ENCODE data around the gene HLA-G. TPM values are rescaled to one million over a fixed set of nuclear protein-coding genes. Genes with fewer than 3 reads are reported as not detected.
A peak's percentile ranks its signal among the peaks of the same experiment; 100 is the strongest.

HLA-G gene
- total RNA-seq, 1 experiment from 2014 or later = 0.45 TPM

DNA sequence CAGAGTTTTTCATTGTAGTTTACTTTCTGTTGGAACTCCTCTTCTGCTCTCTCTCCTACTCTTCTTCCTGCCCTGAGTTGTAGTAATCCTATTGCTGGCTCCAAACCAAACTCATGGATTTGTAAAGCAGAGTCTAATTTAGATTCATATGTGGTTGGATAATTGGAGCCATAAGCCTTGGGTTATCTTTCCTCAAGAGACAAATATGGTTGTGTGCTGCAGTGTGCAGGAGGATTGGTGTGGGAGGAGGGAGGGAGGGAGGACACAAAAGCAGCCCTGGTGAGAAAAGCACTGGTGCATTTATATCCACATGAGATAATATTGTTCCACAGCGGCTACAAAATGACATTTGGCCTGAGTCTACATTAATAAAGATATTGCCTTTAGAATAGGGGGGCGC, 4.2 kb downstream of the HLA-G start:
- no peak for DNase-seq
- no peaks in the 10 kb centered on the region for H3K4me1 Mint-ChIP-seq (ENCODE audit: low read depth, unreplicated experiment)
- CTCF ChIA-PET = interaction anchor here (1.5 kb wide), 1 partner anchor 94 kb away, joined by 3 read pairs; no protein-coding TSS in a partner anchor
- intact Hi-C loops (cut with micrococcal nuclease; ENCODE audit: unreplicated experiment) = no loop called here
- peaks cover 55% of the 10 kb centered on the region for H3K27me3 Mint-ChIP-seq (ENCODE audit: unreplicated experiment)
- no peaks in the 10 kb centered on the region for H3K36me3 Mint-ChIP-seq (ENCODE audit: insufficient read depth, unreplicated experiment)
- no peak overlapping the region for H3K4me3 Mint-ChIP-seq (ENCODE audit: low read depth, unreplicated experiment)
- H3K27ac Mint-ChIP-seq (ENCODE audit: unreplicated experiment) = no peak overlapping the region
- H3K9me3 Mint-ChIP-seq (ENCODE audit: low read depth, unreplicated experiment) = no peaks in the 10 kb centered on the region
- BruUV-seq (replicated peaks) = no TSS peak
- TF ChIP-seq, protein P1, sequence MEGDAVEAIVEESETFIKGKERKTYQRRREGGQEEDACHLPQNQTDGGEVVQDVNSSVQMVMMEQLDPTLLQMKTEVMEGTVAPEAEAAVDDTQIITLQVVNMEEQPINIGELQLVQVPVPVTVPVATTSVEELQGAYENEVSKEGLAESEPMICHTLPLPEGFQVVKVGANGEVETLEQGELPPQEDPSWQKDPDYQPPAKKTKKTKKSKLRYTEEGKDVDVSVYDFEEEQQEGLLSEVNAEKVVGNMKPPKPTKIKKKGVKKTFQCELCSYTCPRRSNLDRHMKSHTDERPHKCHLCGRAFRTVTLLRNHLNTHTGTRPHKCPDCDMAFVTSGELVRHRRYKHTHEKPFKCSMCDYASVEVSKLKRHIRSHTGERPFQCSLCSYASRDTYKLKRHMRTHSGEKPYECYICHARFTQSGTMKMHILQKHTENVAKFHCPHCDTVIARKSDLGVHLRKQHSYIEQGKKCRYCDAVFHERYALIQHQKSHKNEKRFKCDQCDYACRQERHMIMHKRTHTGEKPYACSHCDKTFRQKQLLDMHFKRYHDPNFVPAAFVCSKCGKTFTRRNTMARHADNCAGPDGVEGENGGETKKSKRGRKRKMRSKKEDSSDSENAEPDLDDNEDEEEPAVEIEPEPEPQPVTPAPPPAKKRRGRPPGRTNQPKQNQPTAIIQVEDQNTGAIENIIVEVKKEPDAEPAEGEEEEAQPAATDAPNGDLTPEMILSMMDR (IDR thresholded peaks at IDR 0.05; ENCODE audit: unreplicated experiment) = no peak

DNA sequence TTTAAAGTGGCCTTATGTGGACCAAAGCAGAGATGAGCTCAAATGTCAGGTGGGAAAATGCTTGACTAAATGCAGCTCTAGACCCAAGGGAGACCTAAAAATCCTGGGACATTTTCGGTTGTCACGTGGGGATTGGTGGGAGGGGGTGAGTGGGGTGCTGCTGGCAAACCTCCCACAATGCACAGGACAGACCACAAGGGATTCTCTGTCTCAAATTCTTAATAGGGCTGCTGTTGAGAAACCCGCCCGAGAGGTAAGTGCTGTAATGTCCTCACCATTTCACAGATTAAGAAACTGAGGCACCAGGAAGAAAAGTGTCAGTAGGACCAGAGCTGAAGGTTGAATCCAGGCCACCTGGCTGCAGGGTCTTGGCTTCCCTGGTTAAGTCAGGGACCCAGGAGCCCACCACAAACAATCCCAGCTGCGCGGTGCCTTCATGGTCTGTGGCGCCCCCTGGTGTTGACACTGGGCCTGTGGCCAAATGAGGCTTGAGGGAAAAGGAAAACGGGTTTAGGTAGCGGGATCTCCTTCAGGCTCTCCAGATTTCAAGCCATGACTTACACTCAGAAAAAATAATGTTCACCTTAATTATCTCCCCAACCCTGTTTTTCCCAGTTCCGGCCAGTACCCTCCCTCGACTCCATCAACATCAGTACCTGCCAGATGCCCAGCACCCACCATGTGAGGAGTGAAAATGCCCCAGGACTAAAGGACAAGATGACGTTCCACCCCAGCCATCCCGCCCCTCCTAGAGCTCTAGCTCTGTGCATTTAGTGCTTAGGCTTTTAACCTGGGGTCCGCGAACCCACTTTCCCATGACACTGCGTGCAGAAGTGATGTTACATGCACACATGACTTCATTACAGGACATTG, 7.2 kb downstream of the HLA-G start:
- Mint-ChIP-seq H3K27me3 (ENCODE audit: unreplicated experiment) (peaks cover 81% of the 10 kb centered on the region), H3K4me1 (ENCODE audit: low read depth, unreplicated experiment) (peaks cover 8% of the 10 kb centered on the region), H3K9me3 (ENCODE audit: low read depth, unreplicated experiment) (no peaks in the 10 kb centered on the region), H3K27ac (ENCODE audit: unreplicated experiment) (no peak overlapping the region), H3K4me3 (ENCODE audit: low read depth, unreplicated experiment) (no peak overlapping the region), H3K36me3 (ENCODE audit: insufficient read depth, unreplicated experiment) (no peaks in the 10 kb centered on the region)
- DNase-seq = peak; percentile 73
- CTCF ChIA-PET = interaction anchor here (0.7 to 2.3 kb wide), 5 partner anchors 26 to 132 kb away, joined by 3 to 41 read pairs (median 3); no protein-coding TSS in a partner anchor
- TF ChIP-seq, protein P1 (IDR thresholded peaks at IDR 0.05; ENCODE audit: unreplicated experiment) = peak; percentile 95
- no TSS peak for BruUV-seq (replicated peaks)
- intact Hi-C loops (cut with micrococcal nuclease; ENCODE audit: unreplicated experiment) = loop anchor here (1.0 to 5.0 kb wide), 3 partner anchors 96 to 182 kb away; no protein-coding TSS in a partner anchor

DNA sequence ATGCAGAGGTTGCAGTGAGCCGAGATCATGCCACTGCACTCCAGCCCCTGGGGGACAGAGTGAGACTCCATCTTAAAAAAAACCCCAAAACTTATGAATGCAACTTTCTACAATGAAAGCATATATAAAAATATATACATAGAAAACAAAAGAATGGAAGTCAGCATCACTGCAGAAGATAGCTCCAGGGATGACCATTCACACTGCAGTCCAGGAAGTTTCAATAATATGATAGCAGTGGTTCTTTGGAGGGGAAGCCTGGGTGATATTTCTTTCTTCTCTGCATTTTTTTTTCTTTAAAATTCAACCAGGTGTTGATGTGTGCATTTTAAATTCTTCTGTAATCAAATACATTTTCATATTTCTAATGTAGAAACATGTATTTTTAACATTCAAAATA, 12.3 kb downstream of the HLA-G start:
- no peaks in the 10 kb centered on the region for H3K36me3 Mint-ChIP-seq (ENCODE audit: insufficient read depth, unreplicated experiment)
- intact Hi-C loops (cut with micrococcal nuclease; ENCODE audit: unreplicated experiment) = loop anchor here (5.0 kb wide), 1 partner anchor 188 kb away; no protein-coding TSS in a partner anchor
- no peak for DNase-seq
- H3K4me3 Mint-ChIP-seq (ENCODE audit: low read depth, unreplicated experiment) = no peak overlapping the region
- H3K27ac Mint-ChIP-seq (ENCODE audit: unreplicated experiment) = no peak overlapping the region
- peaks cover 2% of the 10 kb centered on the region for H3K9me3 Mint-ChIP-seq (ENCODE audit: low read depth, unreplicated experiment)
- CTCF ChIA-PET = no interaction called here
- H3K27me3 Mint-ChIP-seq (ENCODE audit: unreplicated experiment) = peaks cover 43% of the 10 kb centered on the region
- no TSS peak for BruUV-seq (replicated peaks)
- peaks cover 16% of the 10 kb centered on the region for H3K4me1 Mint-ChIP-seq (ENCODE audit: low read depth, unreplicated experiment)
- TF ChIP-seq, protein P1 (IDR thresholded peaks at IDR 0.05; ENCODE audit: unreplicated experiment) = no peak

DNA sequence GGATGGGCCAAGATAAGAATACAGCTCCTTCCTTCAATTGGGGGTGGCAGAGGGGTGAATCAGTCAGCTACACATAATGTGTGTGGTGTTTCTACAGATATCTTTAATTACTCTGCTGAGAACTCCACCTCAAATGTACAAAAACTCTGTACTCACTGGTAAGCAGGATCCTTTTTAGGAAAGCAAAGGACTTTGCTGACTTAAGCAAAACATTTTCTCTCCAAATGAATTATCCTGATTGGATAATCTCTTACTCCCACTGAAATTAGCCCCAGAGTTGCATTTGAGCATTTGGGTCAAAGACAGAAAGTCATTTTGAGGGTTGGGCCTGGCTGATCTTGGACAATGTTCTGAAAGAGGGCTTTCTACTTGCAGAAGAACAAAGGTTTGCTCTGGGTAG, 13.4 kb downstream of the HLA-G start:
- no peak overlapping the region for H3K27ac Mint-ChIP-seq (ENCODE audit: unreplicated experiment)
- H3K4me1 Mint-ChIP-seq (ENCODE audit: low read depth, unreplicated experiment) = peaks cover 25% of the 10 kb centered on the region
- peaks cover 32% of the 10 kb centered on the region for H3K27me3 Mint-ChIP-seq (ENCODE audit: unreplicated experiment)
- TF ChIP-seq, protein P1 (IDR thresholded peaks at IDR 0.05; ENCODE audit: unreplicated experiment) = no peak
- H3K4me3 Mint-ChIP-seq (ENCODE audit: low read depth, unreplicated experiment) = no peak overlapping the region
- H3K9me3 Mint-ChIP-seq (ENCODE audit: low read depth, unreplicated experiment) = peaks cover 2% of the 10 kb centered on the region
- no TSS peak for BruUV-seq (replicated peaks)
- CTCF ChIA-PET = interaction anchor here (0.6 kb wide), 1 partner anchor 41 kb away, joined by 3 read pairs; no protein-coding TSS in a partner anchor
- intact Hi-C loops (cut with micrococcal nuclease; ENCODE audit: unreplicated experiment) = no loop called here
- peaks cover 10% of the 10 kb centered on the region for H3K36me3 Mint-ChIP-seq (ENCODE audit: insufficient read depth, unreplicated experiment)
- DNase-seq = no peak

Data from Calu3 (cell line).